HG02798 (cell line): ENCODE data around the gene AQP2.

Experiments
- ATAC-seq: cut with Tn5 transposase; IDR thresholded peaks from one replicate; pipeline ENCODE4 v1.9.1; 2021; ENCODE audit warnings: mild to moderate bottlenecking; ENCODE audit not compliant: unreplicated experiment, poor library complexity

The AQP2 gene

DNA sequence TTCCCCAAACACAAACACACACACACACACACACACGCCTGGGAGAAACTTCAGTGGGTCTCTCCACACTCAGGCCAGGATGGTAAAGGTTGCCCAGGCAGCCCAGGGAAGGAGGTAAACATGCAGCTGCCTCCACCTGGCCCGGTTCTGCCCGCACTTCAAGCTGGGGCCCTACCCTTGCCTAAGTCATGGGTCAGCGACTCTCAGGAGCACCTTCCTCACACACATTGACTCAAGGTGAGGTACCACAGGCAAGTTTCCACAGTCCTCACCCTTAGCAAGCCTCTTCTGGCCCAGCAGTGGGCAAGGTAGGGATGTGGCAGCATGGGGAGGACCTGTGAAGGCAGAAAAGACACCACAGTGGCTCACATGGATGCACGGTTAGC, 32.8 kb upstream of the AQP2 start:
- no peak for ATAC-seq

DNA sequence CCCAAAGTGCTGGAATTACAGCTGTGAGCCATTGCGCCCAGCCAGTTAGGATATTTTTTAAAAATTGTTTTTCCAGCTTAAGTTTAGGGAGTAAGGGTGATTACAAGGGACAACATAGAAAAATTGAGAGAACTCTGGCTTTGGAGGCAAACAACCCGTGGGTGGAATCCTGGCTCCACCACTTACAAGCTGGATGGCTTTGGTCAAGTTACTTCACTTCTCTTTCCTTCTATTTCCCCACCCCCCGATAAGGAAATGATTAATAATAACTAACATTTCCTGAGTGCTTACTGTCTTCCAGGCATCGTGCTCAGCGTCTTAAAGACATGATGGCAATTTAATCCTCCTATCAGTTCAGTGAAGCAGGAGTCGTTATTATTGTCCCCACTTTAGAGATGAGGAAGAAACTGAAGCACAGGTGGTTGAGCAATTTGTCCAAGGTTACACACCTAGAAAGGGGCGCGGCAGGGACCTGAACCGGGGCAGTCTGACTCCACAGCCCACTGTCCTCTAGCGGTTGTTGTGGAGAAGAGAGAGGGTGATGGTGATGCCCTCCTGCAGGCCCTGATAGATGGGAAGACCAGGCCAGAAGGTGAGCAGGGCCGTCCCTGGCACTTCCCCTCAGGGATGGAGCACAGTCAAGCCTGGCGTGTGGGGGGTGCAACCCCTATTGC, 30.2 kb upstream of the AQP2 start:
- no peak for ATAC-seq

DNA sequence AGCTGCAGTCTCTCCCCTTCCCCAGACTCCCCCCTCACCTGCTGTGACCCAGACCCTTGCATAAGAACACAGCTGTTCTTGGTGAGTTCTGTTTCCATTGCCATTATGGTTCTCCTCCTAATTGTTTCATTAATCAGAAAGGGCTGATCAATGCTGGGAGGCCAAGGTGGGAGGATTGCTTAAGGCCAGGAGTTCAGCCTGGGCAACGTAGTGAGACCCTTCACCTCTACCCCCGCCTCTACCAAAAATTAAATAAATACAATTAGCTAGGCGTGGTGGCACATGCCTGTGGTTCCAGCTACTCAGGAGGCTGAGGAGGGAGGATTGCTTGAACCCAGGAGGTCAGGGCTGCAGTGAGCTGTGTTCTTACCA, 29.6 kb upstream of the AQP2 start:
- no peak for ATAC-seq

DNA sequence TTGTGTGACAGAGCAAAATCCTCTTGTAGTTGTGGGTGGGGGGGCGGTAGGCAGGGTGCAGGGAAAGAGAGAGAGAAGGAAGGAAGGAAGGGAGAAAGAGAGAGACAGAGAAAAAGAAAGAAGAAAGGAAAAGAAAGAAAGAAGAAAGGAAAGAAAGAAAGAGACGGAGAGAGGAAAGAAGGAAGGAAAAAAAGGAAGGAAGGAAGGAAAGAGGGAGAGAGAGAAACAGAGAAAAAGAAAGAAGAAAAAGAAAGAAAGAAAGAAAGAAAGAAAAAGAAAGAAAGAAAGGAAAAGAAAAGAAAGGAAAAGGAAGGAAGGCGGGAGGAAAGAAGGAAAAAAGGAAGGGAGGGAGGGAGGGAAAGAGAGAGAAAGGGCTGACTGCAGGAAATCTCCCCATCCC, 29.2 kb upstream of the AQP2 start:
- no peak for ATAC-seq

DNA sequence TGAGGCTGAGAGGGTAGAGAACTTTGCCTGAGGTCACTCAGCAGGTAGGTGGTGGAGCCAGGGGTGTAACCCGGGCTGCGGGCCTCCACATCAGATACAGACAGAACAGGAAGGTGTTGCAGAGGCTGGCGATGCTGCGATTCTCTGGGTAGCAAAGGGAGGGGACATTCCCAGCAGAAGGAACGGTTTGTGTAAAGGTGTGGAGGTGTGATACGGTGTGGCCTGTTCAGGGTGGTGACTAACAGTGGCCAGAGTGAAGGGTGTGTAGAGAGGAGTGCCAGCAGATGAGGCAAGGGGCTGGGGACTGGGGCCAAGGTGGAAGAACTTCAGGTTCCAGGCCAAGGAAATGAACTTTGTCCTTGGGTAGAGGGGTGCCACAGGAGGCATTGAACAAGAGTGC, 28.6 kb upstream of the AQP2 start:
- ATAC-seq: no peak

DNA sequence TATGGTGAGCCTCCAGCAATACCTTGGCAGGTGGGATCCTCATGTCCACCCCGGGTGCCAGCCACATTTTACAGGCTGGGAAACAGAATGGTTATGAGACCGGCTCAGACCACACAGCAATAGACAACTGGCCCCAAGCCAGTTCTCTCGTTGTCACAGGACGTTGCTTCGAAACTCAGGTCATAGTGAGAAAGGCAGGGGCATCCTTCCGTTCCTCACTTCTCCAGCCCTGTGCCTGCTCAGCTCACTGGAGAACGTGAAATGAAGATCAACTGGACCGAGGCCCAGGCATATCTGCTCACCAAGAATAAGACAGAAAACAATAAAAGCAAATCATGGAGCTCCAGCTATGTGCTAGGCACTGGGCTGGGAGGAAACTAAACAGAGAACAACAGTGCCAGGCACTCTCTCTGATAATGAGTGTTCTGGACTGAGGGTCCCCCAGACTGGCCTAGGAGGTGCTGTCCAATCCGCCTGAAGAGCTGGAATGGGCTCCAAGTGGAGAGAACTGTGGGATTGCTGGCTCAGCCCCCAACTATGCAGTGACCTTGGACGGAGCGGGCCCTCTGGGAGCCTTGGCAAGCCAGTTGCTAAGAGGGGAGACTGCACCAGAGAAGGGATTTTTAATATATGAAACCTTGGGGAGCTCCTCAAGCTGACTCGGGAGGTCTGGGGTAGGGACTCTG, 28.0 kb upstream of the AQP2 start:
- no peak for ATAC-seq

DNA sequence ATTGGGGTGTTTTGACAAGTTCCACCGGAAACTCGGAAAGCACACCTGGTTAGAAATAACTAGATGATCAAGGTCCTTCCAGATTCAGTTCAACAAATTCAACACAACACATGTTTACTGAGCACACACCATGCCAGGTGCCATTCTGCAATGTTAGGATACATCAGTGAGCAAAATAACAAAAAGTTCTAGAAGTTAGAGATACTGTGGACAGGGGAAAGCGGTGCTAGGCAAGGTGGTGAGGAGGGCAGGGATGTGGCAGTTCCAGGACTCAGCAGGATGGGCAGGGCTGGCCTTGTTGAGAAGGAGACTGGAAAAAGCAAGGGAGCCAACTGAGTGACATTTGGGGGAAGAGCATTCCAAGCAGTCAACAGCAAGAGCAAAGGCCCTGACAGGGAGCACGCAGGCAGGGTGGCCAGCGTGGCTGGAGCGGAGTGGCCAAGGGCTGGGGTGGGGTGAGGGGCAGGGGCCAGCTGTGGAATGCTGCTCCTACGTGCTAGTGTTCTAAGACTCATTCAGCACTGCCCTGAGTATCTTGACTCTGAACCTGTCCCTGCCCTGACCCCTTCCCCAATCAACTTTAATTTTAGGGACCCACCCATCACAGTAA, 27.4 kb upstream of the AQP2 start:
- ATAC-seq: no peak

DNA sequence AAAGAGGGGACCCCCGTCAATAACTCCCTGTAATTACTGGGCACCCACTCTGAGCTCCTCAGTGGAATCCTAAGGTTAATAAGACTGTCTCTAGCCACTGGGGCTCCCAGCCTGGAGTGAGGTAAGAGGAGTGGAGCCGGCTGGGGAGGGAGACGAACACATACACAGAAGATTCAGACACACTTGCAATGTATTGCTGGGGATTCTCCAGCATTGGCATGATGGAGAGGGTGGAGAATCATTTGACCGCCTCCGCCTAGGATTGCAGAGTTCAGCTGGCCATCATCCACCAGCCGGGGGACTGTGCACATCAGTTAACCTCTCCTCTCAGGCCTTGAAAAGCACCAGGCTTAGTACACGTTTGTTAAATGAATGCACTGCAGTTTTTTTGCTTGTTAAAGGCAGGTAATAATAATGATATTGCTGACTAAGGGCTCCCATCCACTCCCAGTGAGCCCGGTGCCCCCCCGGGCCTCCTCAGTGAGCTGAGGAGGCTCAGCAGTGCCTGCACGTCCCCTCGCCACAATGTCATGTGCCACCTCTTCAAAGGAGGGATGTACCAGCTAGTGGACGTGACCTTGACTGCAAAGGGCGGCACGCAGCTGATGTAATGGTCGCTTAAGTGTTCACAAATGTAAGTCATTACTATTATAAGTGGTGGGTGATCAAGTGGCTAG, 26.5 kb upstream of the AQP2 start:
- ATAC-seq: no peak

DNA sequence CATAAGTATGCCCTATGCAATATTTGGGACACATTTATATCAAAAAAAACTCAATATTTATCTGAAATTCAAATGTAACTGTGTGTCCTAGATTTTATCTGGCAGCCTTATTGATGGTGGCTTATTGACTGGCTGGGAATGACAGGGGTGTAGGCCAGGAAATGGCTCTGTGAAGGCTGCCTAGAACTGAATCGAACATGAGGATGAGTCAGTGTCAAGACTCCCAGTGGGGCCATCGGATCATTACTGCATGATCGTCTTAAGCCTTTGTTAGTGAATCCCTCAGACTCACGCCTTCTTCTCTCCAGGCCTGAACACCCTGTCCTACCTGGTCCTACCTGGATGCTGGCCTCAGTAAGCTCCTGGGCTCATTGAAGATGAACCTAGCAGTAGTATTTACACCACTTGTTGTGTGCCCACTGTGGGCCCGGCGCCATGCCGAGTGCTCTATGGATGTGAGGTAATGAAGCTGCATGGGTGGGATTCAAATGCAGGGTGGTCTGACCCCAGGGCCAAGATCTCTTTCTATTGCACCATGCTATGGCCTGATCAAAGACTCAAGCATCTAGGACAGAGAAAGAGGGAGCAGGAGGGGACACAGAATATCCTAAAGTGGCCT, 25.8 kb upstream of the AQP2 start:
- ATAC-seq: no peak

DNA sequence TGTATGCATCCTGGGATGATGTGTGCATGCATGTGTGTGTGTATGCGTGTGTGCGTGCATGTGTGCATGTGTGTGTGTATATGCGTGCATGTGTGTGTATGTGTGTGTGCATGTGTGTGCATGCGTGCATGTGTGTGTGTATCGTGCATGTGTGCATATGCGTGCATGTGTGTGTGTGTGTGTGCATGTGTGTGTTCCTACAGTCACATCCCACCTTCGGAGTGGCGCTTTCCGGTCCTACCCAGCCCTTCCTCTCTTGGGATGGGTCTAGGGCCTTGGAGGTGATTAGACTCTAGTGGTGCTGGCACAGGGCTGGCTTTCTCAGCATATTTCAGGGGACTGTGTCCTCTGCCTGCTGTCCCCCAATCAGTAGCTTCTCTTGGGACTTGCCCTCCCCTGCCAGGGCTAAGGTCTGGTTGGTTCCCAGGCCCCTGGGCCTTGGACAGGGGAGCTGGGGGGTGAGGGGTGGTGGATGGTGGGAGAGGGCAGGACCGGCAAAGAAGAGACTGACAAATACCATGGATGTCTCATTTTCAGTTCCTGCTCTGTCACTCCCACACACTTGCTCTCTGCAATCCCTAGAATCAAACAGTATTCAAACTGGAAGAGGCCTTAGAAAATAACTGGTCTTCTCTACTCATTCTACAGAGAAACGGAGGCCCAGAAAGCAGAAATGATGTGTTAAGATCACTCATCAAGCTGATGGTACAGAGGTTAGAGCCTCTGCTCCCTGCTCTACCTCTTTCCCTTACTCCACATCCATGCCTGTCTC, 24.9 kb upstream of the AQP2 start:
- ATAC-seq: no peak

DNA sequence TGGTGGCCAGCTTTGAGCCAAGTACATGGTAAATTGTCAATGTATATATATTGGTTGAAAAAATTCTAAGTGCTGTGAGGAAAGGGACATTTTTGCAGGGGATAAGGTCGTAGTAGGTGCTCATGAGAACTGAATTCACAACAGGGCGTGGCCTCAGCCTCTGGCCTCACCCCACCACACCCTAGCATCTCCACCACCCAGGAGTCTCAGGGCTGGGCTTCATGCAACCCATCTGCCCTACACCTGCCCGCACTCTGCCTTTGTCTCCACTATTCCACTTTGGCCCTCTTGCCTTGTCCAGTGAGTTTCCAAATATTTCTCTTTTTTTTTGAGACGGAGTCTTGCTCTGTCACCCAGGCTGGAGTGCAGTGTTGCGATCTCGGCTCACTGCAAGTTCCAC, 22.1 kb upstream of the AQP2 start:
- no peak for ATAC-seq

DNA sequence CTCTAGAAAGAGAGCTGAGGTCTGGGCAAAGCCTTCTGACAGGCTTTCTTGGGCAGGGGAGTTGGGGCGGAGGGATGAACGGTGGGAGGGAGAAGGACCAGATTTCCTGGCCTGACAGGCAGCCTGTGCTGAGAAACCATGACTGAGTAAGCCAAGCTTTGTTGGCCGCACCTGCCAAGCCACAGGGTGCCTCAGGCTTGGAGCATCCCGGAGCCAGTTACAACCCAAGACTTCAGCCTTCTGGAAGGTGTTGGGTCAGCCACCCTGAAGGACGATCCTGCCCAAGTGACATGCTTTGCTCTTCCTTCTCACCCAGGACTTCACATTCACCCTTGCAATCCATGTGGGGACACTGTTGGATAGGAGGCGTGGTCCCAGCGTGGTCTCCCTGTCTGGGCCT, 21.0 kb upstream of the AQP2 start:
- ATAC-seq: no peak

DNA sequence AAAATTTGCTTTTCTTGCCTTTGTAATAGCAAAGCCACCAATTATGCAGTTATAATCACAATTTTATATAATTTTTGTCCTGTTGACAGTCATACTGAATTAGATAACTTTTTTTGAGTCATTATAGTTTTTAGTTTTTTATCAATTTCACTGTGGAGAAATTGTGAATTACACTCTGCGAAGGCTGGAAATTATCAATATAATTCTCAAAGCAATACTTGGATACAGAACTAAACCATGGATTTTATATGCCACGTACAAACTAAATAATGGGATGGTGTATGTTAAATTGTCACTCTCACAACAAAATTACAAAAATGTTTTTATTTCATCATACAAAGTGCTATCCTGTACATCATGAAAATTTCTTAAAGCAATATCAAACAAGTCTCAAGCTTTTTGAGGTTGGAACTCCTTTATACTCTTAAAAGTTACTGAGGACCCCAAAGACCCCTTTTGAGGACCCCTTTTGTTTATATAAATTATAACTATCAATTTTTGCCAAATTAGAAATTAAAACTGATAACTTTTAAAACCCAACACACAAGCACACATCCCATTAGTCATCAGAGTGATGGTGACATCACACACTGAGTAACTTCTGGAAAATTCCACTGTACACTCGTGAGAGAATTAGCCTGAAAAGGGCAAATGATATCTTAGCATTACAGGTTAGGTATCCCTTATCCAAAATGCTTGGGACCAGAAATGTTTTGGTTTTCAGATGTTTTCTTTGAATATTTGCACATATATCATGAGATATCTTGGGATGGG, 19.8 kb upstream of the AQP2 start:
- ATAC-seq: no peak

DNA sequence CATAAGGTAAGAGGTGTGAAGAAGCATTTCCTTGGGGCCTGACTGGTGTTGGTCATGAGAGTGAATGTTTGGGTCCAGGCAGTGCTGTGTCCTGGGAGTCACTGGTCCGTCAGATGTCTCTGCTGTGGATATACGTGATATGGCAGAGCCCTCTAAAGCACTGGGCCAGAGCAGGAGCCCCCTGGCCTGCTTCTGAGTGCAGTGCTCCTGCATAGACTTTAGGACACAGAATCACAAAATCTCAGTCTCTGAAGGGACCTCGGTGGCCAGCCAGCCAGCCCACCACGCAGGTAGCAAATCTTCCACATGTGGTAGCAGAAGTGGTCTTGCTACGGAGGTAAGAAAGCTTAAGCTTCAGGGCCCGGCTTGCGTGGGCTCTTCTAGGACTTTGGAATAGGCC, 18.5 kb upstream of the AQP2 start:
- no peak for ATAC-seq

DNA sequence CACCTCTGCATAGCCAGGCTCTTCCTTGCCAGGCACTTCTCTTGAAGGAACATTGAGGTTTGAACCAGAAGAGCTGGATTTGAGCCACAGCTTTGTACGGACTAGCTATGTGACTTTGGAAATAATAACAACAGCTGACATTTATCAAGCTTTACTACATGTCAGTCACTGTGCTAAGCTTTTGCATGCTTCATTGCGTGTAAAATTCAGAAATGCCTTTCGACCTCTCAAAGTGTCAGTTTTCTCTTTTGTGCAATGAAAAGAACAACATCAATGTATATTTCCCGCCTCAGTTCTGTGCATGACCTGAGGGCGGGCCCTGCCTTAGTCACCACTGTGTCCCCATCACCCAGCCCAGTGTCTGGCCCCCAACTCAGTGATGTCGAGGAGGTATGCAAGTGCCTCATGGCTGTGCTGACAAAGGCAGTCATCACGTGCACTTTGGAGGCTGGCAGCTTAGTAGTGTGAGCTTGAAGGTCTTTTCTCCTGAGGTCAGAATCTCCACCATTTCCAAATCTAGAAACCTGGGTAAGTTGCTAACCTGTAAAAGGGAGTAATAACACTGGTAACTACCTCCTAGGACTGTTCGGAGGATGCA, 17.9 kb upstream of the AQP2 start:
- no peak for ATAC-seq

DNA sequence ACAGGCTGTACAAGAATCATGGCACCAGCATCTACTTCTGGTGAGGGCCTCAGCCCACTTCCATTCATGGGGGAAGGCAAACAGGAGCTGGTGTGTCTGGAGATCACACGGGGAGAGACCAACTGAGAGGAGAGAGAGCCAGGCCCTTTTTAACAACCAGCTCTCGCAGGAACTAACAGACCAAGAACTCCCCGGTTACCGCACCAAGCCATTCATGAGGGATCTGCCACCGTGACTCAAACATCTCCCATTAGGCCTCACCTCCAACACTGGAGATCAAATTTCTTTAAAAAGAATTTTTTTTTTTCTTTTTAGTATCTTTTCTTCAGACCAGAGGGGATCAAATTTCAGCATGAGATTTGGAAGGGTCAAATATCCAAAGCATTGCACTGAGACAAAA, 16.7 kb upstream of the AQP2 start:
- no peak for ATAC-seq

DNA sequence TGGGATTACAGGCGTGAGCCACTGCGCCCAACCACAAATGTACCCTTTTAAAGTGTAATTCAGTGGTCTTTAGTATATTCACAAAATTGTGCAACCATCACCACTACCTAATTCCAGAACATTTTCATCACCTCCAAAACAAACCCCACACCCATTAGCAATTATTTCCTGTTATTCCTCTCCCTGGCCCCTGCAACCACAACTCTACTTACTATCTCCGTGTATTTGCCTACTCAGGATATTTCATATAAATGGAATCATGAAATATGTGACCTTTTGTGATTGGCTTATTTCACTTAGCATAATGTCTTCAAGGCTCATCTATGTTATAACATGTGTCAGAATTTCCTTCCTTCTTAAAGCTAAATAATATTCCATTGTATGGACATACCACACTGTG, 16.0 kb upstream of the AQP2 start:
- no peak for ATAC-seq

DNA sequence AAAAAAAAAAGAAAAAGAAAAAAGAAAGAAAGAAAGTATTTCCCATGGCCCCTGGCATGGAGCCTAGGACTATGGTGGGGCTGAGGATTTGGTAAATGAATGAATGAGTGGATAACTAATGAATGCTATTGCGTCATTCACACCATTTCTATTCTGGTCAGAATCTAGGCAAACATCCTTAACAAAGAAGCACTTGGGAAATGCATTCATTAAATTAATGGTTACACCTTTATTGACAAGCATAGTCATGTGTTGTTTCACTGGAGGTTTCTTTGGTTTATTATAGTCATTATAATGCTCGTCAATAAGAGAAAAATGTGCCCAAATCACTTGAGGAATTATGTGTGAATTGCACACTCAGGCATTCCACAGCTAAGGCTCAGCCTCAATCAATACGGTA, 13.6 kb upstream of the AQP2 start:
- no peak for ATAC-seq

DNA sequence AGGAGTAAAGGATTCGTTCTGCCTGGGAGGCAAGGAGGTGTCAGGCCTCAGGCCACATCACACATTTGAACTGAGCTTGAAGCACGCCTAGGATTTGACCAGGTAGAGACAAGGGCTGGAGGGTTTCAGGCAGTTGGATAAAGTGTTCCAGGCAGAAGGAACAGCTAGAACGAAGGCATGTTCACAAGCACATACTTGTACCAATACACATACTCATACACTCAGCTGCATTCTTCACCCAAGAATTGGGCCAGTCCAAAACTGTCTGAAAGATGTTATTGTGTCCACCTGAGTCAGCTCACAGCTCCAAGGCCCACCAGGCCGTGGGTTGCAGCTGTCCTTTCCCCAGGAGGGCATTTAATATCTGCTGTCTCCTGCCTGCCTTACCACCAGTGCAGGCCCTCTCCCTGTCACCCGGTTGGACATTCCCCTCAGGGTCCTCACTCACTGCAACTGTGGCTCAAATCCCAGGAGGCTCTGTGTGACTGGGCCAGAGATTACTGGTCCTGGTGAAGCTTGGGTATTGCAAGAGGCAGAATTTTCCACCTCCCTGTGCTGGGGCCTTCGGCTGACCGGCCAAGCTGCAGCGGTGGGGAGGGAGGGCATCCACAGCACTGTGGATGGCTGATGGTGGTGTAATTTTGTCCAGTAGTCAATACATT, 12.8 kb upstream of the AQP2 start:
- ATAC-seq: no peak
